Astrocyte (in vitro differentiated cells and primary cell): ENCODE measurements around the gene SERPINE2. TPM values are rescaled to one million over a fixed set of nuclear protein-coding genes. Genes with fewer than 3 reads are reported as not detected.

Source experiments
- DNase-seq: peaks from one replicate; pipeline ENCODE4 v3.0.0-alpha.2; 2010; ENCODE audit warnings: low read depth
- FAIRE-seq: peaks from 2 replicates; lab custom pipeline; 2011; peaks lifted over from hg19 to GRCh38; lab: Jason Lieb, UNC
- H2AFZ ChIP-seq: 2 replicates; pipeline ENCODE4 v1.6.0; 2012; ENCODE audit warnings: low read depth, low read length, inconsistent platforms
- H3K27ac ChIP-seq: 2 replicates; pipeline ENCODE4 v1.5.1; 2011; ENCODE audit warnings: low read depth, low read length, inconsistent platforms
- H3K27me3 ChIP-seq: 2 replicates; pipeline ENCODE4 v1.6.0; 2011; ENCODE audit warnings: low read length, inconsistent platforms; ENCODE audit not compliant: insufficient read depth
- H3K36me3 ChIP-seq: 2 replicates; pipeline ENCODE4 v1.5.1; 2011; ENCODE audit warnings: low read length, inconsistent platforms; ENCODE audit not compliant: insufficient read depth
- H3K4me1 ChIP-seq: 2 replicates; pipeline ENCODE4 v1.5.1; 2011; ENCODE audit warnings: low read length, inconsistent platforms; ENCODE audit not compliant: insufficient read depth
- H3K4me2 ChIP-seq: 2 replicates; pipeline ENCODE4 v1.6.0; 2012; ENCODE audit warnings: low read length, inconsistent platforms
- H3K4me3 ChIP-seq: 2 replicates; pipeline ENCODE4 v1.5.1; 2011; ENCODE audit warnings: low read depth, mild to moderate bottlenecking, low read length, inconsistent platforms; ENCODE audit not compliant: insufficient read depth
- H3K79me2 ChIP-seq: 2 replicates; pipeline ENCODE4 v1.6.0; 2012; ENCODE audit warnings: mild to moderate bottlenecking, low read length, inconsistent platforms; ENCODE audit not compliant: insufficient read depth
- H3K9ac ChIP-seq: 2 replicates; pipeline ENCODE4 v1.6.0; 2012; ENCODE audit warnings: mild to moderate bottlenecking, low read length, inconsistent platforms
- H3K9me3 ChIP-seq: 2 replicates; pipeline ENCODE4 v1.5.1; 2012; ENCODE audit warnings: low read depth, mild to moderate bottlenecking, low read length, inconsistent platforms; ENCODE audit not compliant: insufficient read depth
- H4K20me1 ChIP-seq: 2 replicates; pipeline ENCODE4 v1.6.0; 2012; ENCODE audit warnings: low read length, inconsistent platforms; ENCODE audit not compliant: insufficient read depth
- H3K27ac Mint-ChIP-seq: one replicate; pipeline ENCODE4 v1.8.0; 2021; ENCODE audit warnings: mild to moderate bottlenecking, mixed read lengths; ENCODE audit not compliant: unreplicated experiment
- H3K27me3 Mint-ChIP-seq: one replicate; pipeline ENCODE4 v1.8.0; 2021; ENCODE audit warnings: low read depth, mixed read lengths; ENCODE audit not compliant: unreplicated experiment
- H3K36me3 Mint-ChIP-seq: one replicate; pipeline ENCODE4 v1.8.0; 2021; ENCODE audit warnings: low read depth, mixed read lengths; ENCODE audit not compliant: unreplicated experiment
- H3K4me1 Mint-ChIP-seq: one replicate; pipeline ENCODE4 v1.8.0; 2021; ENCODE audit warnings: low read depth, mixed read lengths; ENCODE audit not compliant: unreplicated experiment
- H3K4me3 Mint-ChIP-seq: one replicate; pipeline ENCODE4 v1.8.0; 2021; ENCODE audit warnings: mild to moderate bottlenecking, moderate library complexity, mixed read lengths; ENCODE audit not compliant: unreplicated experiment
- H3K9me3 Mint-ChIP-seq: one replicate; pipeline ENCODE4 v1.8.0; 2021; ENCODE audit warnings: mild to moderate bottlenecking, mixed read lengths; ENCODE audit not compliant: unreplicated experiment
- CTCF ChIP-seq: IDR thresholded peaks from 2 replicates; pipeline ENCODE4 v1.5.1; 2011; ENCODE audit warnings: low read depth, mild to moderate bottlenecking, inconsistent platforms, low read length, moderate library complexity; ENCODE audit not compliant: insufficient read depth
- EZH2 ChIP-seq: IDR thresholded peaks from 2 replicates; pipeline ENCODE4 v1.6.1; 2012; ENCODE audit warnings: mild to moderate bottlenecking, low read length, inconsistent platforms; ENCODE audit not compliant: insufficient read depth
- total RNA-seq: library from RNA; stranded (reverse); gene quantifications from 2 replicates; pipeline ENCODE4 v1.2.1, GENCODE V29; 2021

The SERPINE2 gene
- total RNA-seq, 1 donor from 2014 or later, result 375 TPM

- Histone ChIP-seq H3K79me2 (peaks cover 50% of the 10 kb centered on the region), H3K27ac (no peak overlapping the region), H3K9ac (no peak overlapping the region), H4K20me1 (peaks cover 45% of the 10 kb centered on the region), H3K4me2 (no peak overlapping the region), H3K27me3 (no peaks in the 10 kb centered on the region), H3K4me1 (peaks cover 4% of the 10 kb centered on the region), H3K36me3 (no peaks in the 10 kb centered on the region), H2AFZ (no peak overlapping the region), H3K9me3 (no peaks in the 10 kb centered on the region), H3K4me3 (no peak overlapping the region)
- Mint-ChIP-seq H3K27ac (no peak overlapping the region), H3K4me1 (peaks cover 20% of the 10 kb centered on the region), H3K9me3 (peaks cover 2% of the 10 kb centered on the region), H3K36me3 (peaks cover 28% of the 10 kb centered on the region), H3K4me3 (peak overlapping the region; percentile 21), H3K27me3 (no peaks in the 10 kb centered on the region)
- no peak for FAIRE-seq
- TF ChIP-seq EZH2 (no peak), CTCF (no peak)
- no peak for DNase-seq
Measured at GRCh38 chr2:224034017-224034416, 5.1 kb downstream of the SERPINE2 start.

- Histone ChIP-seq H3K4me2 (no peak overlapping the region), H4K20me1 (peaks cover 48% of the 10 kb centered on the region), H3K79me2 (peaks cover 51% of the 10 kb centered on the region), H3K27me3 (no peaks in the 10 kb centered on the region), H3K4me3 (no peak overlapping the region), H3K9me3 (no peaks in the 10 kb centered on the region), H3K36me3 (no peaks in the 10 kb centered on the region), H3K4me1 (peaks cover 4% of the 10 kb centered on the region), H2AFZ (no peak overlapping the region), H3K27ac (no peak overlapping the region), H3K9ac (no peak overlapping the region)
- FAIRE-seq (no peak), DNase-seq (no peak)
- Mint-ChIP-seq H3K36me3 (peaks cover 28% of the 10 kb centered on the region), H3K27me3 (no peaks in the 10 kb centered on the region), H3K4me1 (peaks cover 20% of the 10 kb centered on the region), H3K9me3 (peaks cover 2% of the 10 kb centered on the region), H3K27ac (no peak overlapping the region), H3K4me3 (no peak overlapping the region)
- TF ChIP-seq CTCF, result no peak
- no peak for TF ChIP-seq EZH2
Measured at GRCh38 chr2:224033601-224034000, 5.5 kb downstream of the SERPINE2 start.

- Histone ChIP-seq H3K36me3 (no peaks in the 10 kb centered on the region), H3K4me3 (no peak overlapping the region)
- no peak for FAIRE-seq
Measured at GRCh38 chr2:224032283-224032682, 6.8 kb downstream of the SERPINE2 start.

More at GRCh38 chr2:224032283-224032682, 6.8 kb downstream of the SERPINE2 start:
- no peaks in the 10 kb centered on the region for H3K27me3 ChIP-seq
- Mint-ChIP-seq H3K9me3 (peaks cover 2% of the 10 kb centered on the region), H3K36me3 (peaks cover 28% of the 10 kb centered on the region), H3K27me3 (no peaks in the 10 kb centered on the region), H3K4me1 (peaks cover 17% of the 10 kb centered on the region), H3K27ac (no peak overlapping the region), H3K4me3 (no peak overlapping the region)
- H3K27ac ChIP-seq, result no peak overlapping the region
- no peak overlapping the region for H2AFZ ChIP-seq
- no peaks in the 10 kb centered on the region for H3K4me1 ChIP-seq
- peaks cover 51% of the 10 kb centered on the region for H3K79me2 ChIP-seq
- H3K4me2 ChIP-seq, result no peak overlapping the region
- peaks cover 43% of the 10 kb centered on the region for H4K20me1 ChIP-seq
- no peak for DNase-seq
- H3K9me3 ChIP-seq, result no peaks in the 10 kb centered on the region
- TF ChIP-seq CTCF (no peak), EZH2 (no peak)
- no peak overlapping the region for H3K9ac ChIP-seq
